HG03571 (cell line): ENCODE measurements around the gene RIOK2.
"Not testable (repeated sequence)": the region's sequence is repeated elsewhere in the genome, so short reads cannot be mapped to it uniquely, and the experiment has no call there.

Experiments
- ATAC-seq: cut with Tn5 transposase; IDR thresholded peaks from one replicate; pipeline ENCODE4 v1.9.1; 2021; ENCODE audit not compliant: unreplicated experiment

Gene RIOK2

DNA sequence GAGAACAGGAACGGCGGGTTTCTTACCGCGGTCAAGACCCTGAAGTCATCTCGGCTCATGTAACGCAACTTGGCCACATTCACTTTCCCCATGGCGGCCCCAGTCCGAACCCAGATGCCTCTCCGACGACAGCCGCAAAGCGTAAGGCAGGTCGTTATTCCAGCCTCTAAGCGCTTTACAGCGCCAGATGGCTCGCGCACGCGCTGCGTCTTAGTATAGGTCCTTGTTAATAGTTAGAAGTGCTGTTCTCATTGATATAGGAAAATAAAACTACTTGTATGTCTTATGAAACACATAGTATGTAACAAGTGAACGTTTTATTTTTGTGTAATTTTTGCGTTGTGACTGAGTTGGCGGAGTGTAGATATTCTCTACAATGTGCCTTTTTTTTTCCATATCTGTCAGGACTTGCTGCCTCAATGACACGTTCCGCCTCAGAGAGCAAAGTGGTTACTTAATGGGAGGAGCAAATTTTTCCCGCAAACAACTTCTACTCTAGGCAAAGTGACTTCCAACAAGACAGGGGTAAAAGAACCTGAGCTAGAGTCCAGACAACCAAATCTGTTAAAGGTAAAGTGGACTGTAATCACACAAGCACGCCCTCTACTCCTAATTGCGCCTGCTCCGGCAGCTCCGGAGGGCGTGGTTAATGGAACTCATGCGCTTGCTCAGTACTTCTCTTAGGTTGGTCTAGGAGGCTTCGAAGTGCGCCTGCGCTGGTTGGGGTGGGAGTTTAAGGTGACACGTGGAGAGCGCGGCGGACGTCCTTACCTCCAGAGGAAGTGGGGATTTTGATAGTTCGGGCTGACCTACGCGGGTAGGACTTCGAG is at the start of gene RIOK2:
RIOK2 (minus strand) TSS at position 148 of the 830 bp plus-strand sequence; CDS start at position 92, 56 bp downstream.
- ATAC-seq, result peak; percentile 90

DNA sequence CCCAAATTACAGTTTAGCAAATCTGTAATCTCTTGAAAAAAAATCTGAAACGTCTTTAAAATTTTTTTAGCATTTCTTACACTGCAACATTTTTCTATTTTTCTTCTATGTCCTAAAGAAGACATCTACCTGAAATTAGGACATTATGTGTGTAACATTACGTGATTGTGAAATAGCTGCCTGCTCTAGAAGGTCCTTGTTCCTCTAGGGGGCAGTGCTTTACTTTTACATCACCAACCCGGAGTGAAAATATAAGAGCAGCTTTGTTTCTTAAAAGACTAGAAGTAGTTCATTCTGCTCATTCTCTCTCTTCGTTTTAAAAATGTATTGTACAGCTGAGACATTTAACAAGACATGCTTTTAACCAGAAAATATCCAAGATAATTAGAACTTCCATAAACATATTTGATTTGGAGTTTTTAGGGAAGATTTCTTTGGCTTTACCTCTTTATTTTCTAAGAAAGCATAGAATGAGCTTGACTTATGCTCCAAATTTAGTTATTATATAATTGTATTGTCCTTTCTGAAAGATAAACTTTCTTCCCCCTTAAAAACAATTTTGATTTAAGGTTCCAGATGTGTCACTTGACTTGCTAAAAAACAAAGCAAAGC is 48.1 kb upstream of the RIOK2 start:
- peak; percentile 92 for ATAC-seq

DNA sequence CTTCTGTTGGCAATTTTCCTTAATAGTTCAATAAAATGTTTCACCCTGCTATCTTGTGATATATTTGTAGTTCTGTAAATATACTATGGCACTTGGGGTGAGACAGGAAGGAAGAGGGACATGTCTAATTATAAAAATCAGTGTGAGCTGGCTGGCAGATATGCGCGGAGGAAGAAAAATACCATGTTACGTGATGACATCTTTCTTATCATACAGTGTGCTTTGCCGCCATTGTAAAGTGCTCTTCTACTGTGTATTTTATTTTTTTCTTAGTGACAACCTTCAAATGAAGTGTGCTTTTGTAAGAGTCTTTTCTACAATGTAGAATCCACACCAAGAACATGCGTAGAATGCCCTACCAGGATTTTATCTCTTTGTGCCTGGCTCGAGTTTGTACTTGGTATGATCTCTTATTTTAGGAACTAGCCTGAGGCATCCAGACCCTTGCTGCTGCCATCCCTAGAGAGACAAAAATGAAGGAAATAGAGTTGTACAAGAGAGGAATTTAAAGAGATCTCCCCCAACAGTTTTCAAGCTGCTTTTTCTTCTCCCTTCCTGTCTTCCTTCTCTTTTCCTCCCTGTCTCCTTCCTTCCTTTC is 46.7 kb upstream of the RIOK2 start:
- no peak for ATAC-seq

DNA sequence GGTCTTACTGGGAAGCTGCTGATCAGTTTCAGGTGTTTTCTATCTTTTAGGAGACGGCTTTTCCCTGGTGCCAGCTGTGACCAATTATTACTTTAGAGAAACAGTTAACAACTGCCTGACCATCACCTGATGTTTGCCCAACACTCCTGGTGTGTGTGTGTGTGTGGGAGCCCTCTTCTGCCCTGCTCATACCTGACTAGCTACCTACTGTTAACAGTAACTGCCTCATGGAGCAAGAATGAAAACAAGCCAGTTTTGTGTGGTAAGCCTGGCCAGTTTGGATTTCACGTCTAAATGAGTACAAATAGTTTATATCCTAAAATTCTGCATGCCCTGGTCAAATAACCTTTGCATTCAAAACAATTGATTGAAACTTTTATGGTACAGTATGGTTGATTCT is 46.1 kb upstream of the RIOK2 start:
- no peak for ATAC-seq

DNA sequence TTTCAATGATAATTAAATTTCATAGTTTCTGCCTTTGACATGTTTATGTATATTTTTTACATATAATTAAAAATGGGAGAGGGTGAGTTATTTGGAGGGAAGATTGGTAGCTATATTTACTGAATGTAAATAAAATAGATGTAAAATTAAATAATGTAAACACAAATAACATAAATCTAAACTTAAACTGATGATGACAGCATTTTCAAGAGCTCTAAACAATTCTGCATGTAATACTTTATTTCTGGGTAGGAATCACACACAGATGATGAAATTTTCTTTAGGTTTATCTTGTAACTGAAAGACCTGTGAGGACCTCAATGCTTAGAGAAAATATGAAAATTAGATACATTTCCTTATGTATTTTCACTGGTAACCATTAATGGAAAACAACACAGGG is 42.2 kb upstream of the RIOK2 start:
- no peak for ATAC-seq

DNA sequence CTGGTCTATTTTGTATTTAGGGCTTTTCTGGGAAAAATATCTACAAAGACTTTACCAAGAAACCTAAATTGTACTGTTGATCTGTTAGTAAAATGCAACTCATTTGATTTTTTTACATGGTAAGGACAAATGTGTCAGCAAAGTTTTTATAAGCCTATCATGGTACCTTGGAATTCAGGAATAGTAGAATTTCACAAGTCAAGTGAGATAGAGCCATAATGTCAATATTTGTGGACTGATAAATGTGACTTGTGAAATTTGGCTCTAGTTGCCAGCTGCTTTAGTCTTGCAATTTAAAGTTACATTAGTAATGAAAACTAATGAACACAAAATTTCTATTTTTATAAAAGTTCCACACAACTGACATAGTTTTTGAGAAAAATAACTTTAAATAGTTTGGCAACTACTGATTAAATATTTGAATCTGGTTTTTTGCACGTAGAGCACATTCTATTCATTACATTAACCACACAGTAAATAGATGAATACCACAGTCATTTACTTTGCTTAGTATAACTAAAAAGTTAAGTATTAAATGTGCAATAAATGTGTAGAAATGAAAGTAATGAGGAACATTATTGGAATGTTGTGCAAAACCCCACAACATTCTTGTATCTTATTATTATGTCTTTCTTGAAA is 41.2 kb upstream of the RIOK2 start:
- ATAC-seq, result no peak

DNA sequence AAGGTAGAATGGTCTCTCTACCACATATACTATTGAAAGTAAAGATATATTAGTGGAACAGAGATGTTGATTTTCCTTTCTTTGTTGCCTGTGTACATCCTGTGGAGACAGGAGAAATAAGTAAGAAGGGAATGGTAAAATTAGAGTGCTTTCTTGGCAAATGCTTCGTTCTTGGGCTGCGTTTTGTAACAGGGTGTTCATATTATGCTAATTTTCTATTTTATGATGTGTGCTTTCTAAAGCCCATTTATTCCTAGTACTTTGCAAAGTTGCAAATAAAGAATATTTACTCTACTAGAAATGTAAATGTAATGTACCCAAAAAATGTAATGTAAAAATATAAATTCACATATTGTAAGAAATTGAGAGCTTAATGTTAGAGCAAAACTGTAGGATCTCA is 40.5 kb upstream of the RIOK2 start:
- ATAC-seq, result no peak

DNA sequence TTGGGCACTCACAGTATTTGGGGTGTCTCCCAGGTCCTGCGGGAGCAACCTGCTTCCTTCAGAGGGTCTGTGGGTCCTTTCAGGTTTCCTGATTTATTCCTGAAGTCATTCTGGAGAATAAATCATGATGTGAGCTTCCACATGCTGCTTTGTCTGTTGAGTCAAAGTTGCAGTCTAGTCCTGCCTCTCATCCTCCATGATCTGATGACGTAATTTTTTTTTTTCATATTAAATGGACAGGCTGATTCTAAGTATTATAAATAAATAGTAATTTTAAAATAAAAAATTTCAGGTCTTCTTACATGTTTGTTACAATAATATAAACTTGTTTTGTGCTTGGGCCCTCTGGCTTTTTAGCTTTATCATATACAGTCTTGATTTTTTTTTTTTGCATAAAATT is 26.3 kb upstream of the RIOK2 start:
- ATAC-seq, result no peak

DNA sequence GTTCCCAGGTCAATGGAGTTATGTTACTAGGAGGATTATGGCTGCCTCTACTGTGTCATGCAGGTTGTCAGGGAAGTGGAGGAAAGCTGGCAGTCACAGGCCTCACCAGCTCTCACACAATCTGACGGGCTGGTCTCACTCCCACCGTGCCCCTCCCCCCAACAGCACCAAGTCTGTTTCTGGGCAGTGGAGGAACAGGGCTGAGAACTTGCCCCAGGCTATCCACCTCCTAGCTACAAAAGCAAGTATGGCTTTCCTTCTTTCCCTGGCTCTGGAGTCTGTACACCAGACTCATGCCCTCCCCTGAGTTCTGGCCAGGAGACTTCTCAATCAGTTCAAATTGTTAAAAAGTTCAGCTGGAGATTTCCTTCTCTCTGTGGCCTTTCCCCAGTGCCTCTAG is 25.7 kb upstream of the RIOK2 start:
- ATAC-seq, result no peak

DNA sequence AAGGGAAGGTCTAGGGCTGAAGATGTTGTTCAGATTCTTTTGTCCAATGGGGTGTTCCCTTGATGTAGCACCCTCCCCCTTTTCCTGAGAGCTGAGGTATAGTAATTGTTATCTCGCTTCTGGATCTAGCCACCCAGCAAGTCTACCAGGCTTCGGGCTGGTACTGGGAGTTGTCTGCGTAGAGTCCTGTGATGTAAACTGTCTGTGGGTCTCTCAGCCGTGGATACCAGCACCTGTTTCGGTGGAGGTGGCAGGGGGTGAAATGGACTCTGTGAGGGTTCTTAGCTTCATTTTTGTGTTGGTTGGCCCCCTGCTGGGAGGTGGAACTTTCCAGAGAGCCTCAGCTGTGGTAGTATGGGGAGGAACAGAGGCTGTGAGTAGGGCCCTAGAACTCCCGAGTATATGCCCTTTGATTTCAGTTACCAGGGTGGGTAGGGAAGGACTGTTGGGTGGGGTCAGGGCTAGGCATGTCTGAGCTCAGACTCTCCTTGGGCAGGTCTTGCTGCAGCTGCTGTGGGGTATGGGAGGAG is 25.2 kb upstream of the RIOK2 start:
- ATAC-seq, result no peak

DNA sequence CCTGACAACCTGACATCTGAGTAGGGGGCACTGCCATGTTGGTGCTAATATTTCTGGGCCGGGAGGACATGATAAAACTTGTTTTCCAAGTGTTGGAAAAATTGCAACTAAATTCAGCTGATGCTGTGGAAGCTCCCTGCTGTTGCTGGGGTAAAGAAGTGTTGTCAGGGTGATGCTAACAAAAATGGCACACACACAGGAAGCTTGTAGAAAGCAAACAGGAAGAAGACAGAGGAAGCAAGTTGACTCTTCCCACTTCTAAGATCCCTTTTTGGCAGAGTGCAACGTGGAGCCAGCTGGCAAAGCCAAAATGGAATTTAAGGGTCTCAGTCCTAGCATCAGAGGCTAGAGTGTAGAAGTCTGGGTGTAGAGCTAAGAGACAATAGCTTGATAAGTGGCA is 11.3 kb upstream of the RIOK2 start:
- no peak for ATAC-seq

DNA sequence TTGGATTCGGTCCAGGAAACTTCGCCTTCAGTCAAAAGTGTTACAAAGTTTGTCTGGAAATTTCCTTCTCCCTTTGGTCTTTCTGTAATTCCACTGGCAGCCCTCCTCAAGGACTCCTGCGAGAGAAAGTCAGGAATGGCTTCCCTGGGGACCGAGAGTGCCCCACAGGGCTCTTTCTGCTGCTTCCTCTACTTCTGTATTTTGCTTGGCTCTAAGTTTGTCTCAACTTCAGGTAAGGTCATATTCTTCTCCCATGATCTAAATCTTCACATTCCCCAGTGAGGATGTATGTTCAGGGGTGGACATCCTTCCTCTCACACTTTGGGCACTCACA is 10.3 kb upstream of the RIOK2 start:
- no peak for ATAC-seq

DNA sequence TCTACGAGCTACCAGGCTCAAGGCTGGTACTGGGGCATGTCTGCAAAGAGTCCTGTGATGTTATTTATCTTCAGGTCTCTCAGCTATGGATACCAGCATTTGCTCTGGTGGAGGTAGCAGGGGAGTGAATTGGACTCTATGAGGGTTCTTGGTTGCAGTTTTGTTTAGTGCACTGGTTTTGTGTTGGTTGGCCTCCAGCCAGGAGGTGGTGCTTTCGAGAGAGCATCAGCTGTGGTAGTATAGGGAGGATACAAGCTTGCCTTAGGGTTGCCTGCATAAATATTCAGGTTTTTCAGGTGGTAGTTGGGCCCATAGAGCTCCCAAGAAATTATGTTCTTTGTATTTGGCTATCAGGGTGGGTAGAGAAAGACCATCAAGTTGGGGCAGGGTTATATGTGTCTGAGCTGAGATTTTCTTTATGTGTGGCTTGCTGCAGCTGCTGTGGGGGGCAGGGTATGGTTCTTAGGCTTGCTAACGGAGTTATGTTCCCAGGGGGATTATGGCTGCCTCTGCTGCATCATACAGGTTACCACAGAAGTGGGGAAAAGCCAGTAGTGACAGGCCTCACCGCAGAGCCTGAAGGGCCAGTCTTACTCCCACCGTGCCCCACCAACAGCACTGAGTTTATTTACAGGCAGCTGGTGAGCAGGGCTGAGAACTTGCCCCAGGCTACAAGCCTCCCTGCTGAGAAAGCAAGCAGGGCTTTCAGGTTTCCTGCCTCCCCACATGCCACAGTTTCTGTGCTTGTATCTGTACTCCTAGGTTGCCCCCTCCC is 9.7 kb upstream of the RIOK2 start:
- ATAC-seq, result peak; percentile 82

DNA sequence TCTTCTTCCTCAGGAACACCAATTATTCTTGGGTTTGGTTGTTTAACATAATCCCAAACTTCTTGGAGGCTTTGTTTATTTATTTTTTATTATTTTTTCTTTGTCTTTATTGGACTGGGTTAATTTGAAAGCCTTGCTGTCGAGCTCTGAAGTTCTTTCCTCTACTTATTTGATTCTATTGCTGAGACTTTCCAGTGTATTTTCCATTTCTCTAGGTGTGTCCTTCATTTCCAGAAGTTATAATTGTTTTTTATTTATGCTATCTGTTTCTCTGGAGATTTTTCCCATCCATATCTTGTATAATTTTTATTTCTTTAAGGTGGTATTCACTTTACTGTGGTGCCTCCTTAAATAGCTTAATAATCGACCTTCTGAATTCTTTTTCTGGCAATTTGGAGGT is 8.8 kb upstream of the RIOK2 start:
- no peak for ATAC-seq

DNA sequence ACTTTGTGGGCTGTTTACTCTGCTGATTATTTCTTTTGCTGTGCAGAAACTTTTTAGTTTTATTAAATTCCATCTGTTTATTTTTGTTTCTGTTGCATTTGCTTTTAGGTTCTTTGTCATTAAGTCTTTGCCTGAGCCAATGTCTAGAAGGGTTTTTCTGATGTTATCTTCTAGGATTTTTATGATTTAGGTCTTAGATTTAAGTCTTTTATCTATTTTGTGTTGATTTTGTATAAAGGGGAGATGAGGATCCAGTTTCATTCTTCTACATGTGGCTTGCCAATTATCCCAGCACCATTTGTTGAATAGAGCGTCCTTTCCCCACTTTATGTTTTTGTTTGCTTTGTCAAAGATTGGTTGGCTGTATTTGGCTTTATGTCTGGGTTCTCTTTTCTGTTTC is 6.5 kb upstream of the RIOK2 start:
- ATAC-seq, result not testable (repeated sequence)

DNA sequence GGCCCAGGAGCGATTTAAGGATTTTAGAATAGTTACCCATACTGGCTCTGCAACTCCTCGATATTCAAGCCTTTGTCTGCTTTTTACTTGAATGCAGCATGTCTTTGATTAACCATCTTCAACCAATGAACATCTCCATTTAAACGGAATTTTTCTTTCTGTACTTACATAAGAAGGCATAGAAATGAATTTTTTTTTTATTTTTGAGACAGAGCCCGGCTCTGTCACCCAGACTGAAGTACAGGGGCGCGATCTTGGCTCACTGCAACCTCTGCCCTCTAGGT is 825 bp upstream of the RIOK2 start:
- ATAC-seq, result no peak

DNA sequence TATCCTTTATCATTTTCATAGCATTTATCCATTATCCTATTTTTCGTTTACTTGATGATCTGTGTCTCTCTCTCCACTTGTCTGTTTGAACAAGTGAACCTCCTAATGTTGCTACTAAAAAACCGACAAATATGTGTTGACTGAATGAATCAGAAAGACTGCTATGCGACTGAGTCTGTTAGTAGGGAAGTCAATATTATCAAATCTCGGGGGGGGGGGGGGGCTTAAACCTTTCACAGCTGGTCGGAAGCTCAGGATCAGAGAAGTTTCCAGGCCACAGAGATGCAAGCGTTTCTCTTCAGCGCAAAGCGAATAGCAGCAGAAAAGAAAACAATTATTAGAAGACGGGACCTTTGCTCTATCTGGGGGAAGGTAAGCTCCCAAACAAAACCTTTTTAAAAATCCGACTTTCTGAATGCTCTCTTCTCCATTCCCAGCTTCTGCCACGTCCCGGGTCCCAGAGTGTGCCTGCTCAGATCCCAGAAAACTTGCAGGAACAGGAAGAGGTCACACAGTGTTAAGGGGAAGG is 412 bp downstream of the RIOK2 start:
- ATAC-seq, result no peak

DNA sequence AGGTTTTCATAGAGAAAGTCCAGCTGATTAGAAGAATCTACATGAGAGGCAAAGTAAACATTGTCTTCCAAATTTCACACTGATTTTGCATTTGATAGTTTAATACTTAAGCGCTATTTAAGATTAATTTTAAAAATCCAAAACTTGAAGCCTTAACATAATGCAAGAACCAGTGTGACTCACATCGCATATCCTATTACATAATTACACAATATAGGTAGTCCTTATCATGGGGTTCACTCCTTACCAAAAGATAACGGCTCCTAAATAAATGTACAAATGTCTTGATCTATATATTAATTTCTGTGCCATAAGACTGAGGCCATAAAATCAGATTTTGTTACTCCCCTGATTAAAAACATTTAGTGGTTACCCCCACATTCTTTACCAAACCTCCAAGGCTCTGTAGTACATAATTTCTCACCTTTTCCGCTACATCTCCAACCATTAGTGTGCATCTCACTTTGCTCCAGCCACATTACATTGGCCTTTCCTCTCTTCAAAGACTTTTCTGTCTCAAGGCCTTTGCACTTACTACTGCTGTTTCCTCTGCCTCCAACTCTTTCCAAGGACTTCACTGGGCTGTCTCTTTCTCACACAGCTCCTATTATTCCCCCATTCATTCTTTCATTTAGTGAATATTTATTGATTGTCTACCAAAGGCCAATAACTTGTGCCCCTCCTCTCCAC is 1.0 kb downstream of the RIOK2 start:
- no peak for ATAC-seq

DNA sequence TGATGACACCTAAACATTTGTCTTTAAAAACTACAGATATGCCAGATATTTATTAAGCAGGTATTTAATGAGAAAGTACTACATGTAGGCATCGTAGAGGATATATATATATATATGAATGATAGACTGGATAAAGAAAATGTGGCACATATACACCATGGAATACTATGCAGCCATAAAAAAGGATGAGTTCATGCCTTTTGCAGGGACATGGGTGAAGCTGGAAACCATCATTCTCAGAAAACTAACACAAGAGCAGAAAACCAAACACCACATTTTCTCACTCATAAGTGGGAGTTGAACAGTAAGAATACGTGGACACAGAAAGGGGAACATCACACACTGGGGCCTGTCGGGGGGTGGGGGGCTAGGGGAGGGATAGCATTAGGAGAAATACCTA is 3.6 kb downstream of the RIOK2 start:
- not testable (repeated sequence) for ATAC-seq

DNA sequence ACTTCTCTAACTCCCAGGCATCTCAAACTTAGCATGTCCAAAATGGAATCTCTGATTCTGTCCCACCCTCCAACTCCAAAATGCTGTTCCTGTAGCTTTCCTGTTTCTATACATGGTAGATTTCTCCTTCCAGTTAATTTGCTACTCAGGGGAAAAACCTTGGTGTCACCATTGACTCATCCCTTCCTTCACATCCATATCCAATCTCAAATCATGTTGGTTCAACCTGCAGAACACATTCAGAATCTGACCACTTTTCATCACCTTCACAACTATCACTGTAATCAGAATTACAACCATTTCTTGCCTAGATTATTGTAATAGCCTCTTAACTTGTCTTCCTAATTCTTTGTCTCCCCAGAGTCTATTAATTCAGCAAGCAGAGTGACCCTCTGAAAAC is 10.8 kb downstream of the RIOK2 start:
- ATAC-seq, result no peak
